ENCODE measurements around the gene TP53BP1.
"Not testable (repeated sequence)": the region's sequence is repeated elsewhere in the genome, so short reads cannot be mapped to it uniquely, and the experiment has no call there.

TP53BP1 gene

DNA sequence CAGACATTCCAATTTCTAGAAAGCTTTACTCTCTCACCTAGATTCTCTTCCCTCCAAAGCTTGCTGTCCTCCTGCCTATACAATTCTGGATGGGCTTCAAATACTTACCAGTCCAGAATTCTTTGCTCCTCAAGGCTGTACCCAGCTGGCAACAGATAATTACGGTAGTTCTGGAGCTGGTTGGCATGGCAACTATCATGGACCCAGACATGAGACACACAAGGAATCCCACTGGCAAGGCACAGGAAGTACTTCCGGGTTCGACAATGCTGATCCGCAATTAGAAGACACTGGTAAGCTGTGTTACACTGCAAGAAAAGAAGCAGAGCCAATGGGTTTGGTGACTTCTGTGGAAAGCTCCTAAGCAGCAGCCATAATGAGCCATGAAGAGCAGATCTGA lies 84.2 kb downstream of the TP53BP1 start:
- TF ChIP-seq, protein P1, sequence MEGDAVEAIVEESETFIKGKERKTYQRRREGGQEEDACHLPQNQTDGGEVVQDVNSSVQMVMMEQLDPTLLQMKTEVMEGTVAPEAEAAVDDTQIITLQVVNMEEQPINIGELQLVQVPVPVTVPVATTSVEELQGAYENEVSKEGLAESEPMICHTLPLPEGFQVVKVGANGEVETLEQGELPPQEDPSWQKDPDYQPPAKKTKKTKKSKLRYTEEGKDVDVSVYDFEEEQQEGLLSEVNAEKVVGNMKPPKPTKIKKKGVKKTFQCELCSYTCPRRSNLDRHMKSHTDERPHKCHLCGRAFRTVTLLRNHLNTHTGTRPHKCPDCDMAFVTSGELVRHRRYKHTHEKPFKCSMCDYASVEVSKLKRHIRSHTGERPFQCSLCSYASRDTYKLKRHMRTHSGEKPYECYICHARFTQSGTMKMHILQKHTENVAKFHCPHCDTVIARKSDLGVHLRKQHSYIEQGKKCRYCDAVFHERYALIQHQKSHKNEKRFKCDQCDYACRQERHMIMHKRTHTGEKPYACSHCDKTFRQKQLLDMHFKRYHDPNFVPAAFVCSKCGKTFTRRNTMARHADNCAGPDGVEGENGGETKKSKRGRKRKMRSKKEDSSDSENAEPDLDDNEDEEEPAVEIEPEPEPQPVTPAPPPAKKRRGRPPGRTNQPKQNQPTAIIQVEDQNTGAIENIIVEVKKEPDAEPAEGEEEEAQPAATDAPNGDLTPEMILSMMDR (conservative IDR thresholded peaks at IDR 0.05; ENCODE audit: low read depth), result no peak
- no peak for DNase-seq (ENCODE audit: low spot score)
- CTCF ChIA-PET, result interaction anchor here (0.6 kb wide), 1 partner anchor 34 kb away, joined by 3 read pairs; no protein-coding TSS in a partner anchor
- POLR2A ChIA-PET (ENCODE audit: low non-redundant PET), result no interaction called here
- no peak overlapping the region for H3K27ac ChIP-seq

DNA sequence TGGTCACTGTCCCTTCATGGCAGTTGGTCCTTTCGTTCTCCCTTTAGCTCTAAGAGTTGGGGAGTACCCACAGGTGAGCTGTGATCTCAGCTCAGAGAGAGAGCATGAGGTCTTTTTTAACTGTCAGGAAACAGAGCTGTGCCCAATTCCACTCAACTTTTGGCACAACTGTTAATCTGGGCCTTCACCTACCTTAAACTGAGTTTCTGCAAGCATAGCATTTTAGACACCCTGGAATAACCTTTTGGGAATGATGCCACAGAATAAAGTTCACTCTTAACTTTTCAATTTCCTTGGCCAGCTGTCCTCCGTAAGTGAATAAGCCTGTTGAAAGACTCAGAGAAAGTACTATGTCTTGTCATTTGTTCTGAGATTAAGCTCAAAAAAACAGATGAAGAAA lies 86.1 kb downstream of the TP53BP1 start:
- TF ChIP-seq, protein P1 (conservative IDR thresholded peaks at IDR 0.05; ENCODE audit: low read depth), result no peak
- no peak overlapping the region for H3K27ac ChIP-seq
- CTCF ChIA-PET, result interaction anchor here (1.3 kb wide), 1 partner anchor 34 kb away, joined by 3 read pairs; no protein-coding TSS in a partner anchor
- POLR2A ChIA-PET (ENCODE audit: low non-redundant PET), result interaction anchor here (0.5 kb wide), 1 partner anchor 1406 kb away, joined by 3 read pairs; no protein-coding TSS in a partner anchor
- DNase-seq (ENCODE audit: low spot score), result no peak

DNA sequence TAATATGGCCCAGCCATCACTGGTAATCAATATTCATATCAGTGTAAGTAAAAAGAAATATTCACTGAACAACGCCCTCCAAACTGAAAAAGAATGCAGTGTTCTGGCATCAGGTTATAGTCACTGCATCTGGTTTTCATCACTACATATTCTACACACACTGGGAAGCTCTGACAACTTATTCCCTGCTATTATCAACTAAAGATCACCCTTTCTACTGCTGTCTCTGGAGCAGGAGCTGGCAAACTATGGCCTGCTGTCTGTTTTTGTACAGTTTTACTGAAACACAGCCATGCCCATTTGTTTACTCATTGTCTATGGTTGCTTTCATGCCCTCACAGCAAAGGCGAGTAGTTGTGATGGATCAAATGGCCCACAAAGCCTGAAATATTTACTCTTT lies 86.8 kb downstream of the TP53BP1 start:
- H3K27ac ChIP-seq, result no peak overlapping the region
- DNase-seq (ENCODE audit: low spot score), result no peak
- TF ChIP-seq, protein P1 (conservative IDR thresholded peaks at IDR 0.05; ENCODE audit: low read depth), result no peak
- ChIA-PET POLR2A (ENCODE audit: low non-redundant PET) (interaction anchor here (0.5 kb wide), 1 partner anchor 1407 kb away, joined by 3 read pairs; no protein-coding TSS in a partner anchor), CTCF (interaction anchor here (1.3 kb wide), 1 partner anchor 35 kb away, joined by 3 read pairs; no protein-coding TSS in a partner anchor)

DNA sequence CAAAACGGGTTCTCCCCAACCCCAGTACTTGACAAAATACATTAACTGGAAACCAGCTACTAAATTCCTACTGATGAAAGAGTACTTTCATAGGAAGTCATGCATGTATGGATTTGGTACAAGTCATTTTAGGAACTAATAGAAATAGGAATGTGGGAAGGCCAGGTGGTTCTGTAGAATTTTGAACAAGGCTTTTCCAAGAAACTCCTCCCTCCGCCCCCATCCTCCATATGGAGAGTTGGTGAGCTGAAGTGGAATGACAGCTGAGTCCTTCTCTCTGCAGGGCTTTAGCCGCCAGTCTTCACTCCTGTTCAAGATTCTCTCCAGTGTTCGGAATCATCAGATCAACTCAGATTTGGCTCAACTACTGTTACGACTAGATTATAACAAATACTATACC lies 88.8 kb downstream of the TP53BP1 start:
- H3K27ac ChIP-seq, result no peak overlapping the region
- TF ChIP-seq, protein P1 (conservative IDR thresholded peaks at IDR 0.05; ENCODE audit: low read depth), result no peak
- ChIA-PET POLR2A (ENCODE audit: low non-redundant PET) (no interaction called here), CTCF (interaction anchor here (1.0 kb wide), 1 partner anchor 13 kb away, joined by 3 read pairs; no protein-coding TSS in a partner anchor)
- DNase-seq (ENCODE audit: low spot score), result no peak

DNA sequence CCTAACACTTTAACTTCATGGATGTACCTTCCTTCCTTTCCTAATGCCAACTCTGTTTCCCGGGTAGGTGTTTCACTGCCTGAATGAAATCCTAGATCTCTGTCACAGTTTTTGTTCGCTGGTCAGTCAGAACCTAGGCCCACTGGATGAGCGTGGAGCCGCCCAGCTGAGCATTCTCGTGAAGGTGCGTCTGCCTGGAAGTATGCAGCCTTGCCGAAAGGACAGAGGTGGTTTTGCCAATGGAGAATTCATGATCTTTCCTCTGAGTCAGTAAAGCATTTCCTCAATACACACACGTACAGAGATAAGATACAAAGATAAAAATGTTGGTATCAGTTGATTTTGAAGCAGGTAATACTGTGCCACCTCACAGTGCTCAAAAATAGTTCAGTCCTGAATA lies 89.3 kb downstream of the TP53BP1 start:
- DNase-seq (ENCODE audit: low spot score), result no peak
- TF ChIP-seq, protein P1 (conservative IDR thresholded peaks at IDR 0.05; ENCODE audit: low read depth), result no peak
- CTCF ChIA-PET, result interaction anchor here (0.6 to 1.1 kb wide), 2 partner anchors 14 to 727 kb away, joined by 3 read pairs; no protein-coding TSS in a partner anchor
- H3K27ac ChIP-seq, result no peak overlapping the region
- POLR2A ChIA-PET (ENCODE audit: low non-redundant PET), result no interaction called here

DNA sequence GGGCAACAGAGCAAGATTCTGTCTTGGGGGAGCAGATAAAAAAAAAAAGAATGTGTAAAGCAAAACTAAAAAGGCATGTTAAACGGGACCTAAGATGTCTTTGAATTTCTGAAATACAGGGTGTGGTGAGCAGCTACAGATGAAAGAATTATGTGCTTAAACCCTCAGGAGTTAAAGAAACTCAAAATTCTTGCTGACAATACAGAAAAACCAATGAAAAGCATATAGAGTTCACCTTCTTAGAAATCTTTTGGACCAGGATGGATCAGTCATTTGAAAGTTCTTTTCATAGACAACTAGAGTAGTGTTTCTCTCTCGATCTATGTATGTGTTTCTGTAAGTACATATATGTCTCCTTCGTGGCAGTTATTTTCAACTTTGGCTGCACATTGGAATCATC lies 90.7 kb downstream of the TP53BP1 start:
- DNase-seq (ENCODE audit: low spot score), result no peak
- TF ChIP-seq, protein P1 (conservative IDR thresholded peaks at IDR 0.05; ENCODE audit: low read depth), result no peak
- no peak overlapping the region for H3K27ac ChIP-seq
- ChIA-PET POLR2A (ENCODE audit: low non-redundant PET) (no interaction called here), CTCF (no interaction called here)

DNA sequence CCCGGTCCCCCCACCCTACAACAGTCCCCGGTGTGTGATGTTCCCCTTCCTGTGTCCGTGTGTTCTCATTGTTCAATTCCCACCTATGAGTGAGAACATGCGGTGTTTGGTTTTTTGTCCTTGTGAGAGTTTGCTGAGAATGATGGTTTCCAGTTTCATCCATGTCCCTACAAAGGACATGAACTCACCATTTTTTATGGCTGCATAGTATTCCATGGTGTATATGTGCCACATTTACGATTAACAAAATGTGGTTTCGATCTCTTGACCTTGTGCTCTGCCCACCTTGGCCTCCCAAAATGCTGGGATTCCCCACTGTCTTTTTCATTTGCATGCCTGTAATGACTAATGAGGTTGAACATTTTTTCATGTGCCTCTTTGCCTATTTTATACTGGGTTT lies 99.4 kb downstream of the TP53BP1 start:
- CTCF ChIA-PET; H3K27ac ChIP-seq; POLR2A ChIA-PET (ENCODE audit: low non-redundant PET); DNase-seq (ENCODE audit: low spot score): not testable (repeated sequence)
